Nephron (organoid): ENCODE measurements around the gene TSPAN8.

Experiments used
- H3K27ac Mint-ChIP-seq, 3 experiments: 2 replicates each; pipeline ENCODE4 v1.8.0; 2020; ENCODE audit warnings: mixed read lengths in 3 of 3, mild to moderate bottlenecking in 2 of 3, moderate library complexity in 1 of 3
- H3K27me3 Mint-ChIP-seq: 2 replicates; pipeline ENCODE4 v1.8.0; 2021; ENCODE audit warnings: low read depth, mild to moderate bottlenecking, moderate library complexity, mixed read lengths
- H3K36me3 Mint-ChIP-seq: 2 replicates; pipeline ENCODE4 v1.8.0; 2020; ENCODE audit warnings: low read depth, mixed read lengths
- H3K4me1 Mint-ChIP-seq: 2 replicates; pipeline ENCODE4 v1.8.0; 2020; ENCODE audit warnings: mixed read lengths
- H3K4me3 Mint-ChIP-seq, 3 experiments: 2 replicates each; pipeline ENCODE4 v1.8.0; 2020; ENCODE audit warnings: mild to moderate bottlenecking in 3 of 3, mixed read lengths in 3 of 3, moderate library complexity in 2 of 3
- H3K9me3 Mint-ChIP-seq: 2 replicates; pipeline ENCODE4 v1.8.0; 2020; ENCODE audit warnings: mixed read lengths
- CTCF ChIP-seq, 3 experiments: fragments of 200-600 bp; sonication (generic); IDR thresholded peaks; one replicate each; pipeline ENCODE4 v1.5.0; 2021; ENCODE audit warnings: antibody characterized with exemption in 3 of 3; ENCODE audit not compliant: unreplicated experiment in 3 of 3

Gene TSPAN8

GRCh38 chr12:71183018-71183417 lies 25.2 kb upstream of the TSPAN8 start:
- Mint-ChIP-seq H3K36me3 (no peaks in the 10 kb centered on the region), H3K27ac (no peak overlapping the region), H3K27me3 (no peaks in the 10 kb centered on the region), H3K9me3 (peaks cover 12% of the 10 kb centered on the region), H3K4me1 (no peaks in the 10 kb centered on the region), H3K4me3 (no peak overlapping the region)
- TF ChIP-seq CTCF (IDR thresholded peaks at IDR 0.05; ENCODE audit: unreplicated experiment in 3 of 3), result no peak

GRCh38 chr12:71178162-71178561 lies 20.4 kb upstream of the TSPAN8 start:
- Mint-ChIP-seq H3K9me3 (peaks cover 5% of the 10 kb centered on the region), H3K27me3 (no peaks in the 10 kb centered on the region), H3K4me1 (peaks cover 5% of the 10 kb centered on the region), H3K36me3 (no peaks in the 10 kb centered on the region), H3K27ac (no peak overlapping the region), H3K4me3 (no peak overlapping the region)
- no peak for TF ChIP-seq CTCF (IDR thresholded peaks at IDR 0.05; ENCODE audit: unreplicated experiment in 3 of 3)

- no peak for TF ChIP-seq CTCF (IDR thresholded peaks at IDR 0.05; ENCODE audit: unreplicated experiment in 3 of 3)
- Mint-ChIP-seq H3K9me3 (peaks cover 3% of the 10 kb centered on the region), H3K4me3 (no peak overlapping the region), H3K27ac (peak overlapping the region in 1 of 3 experiments; percentile 35), H3K27me3 (no peaks in the 10 kb centered on the region), H3K36me3 (no peaks in the 10 kb centered on the region), H3K4me1 (peaks cover 5% of the 10 kb centered on the region)
Measured at GRCh38 chr12:71174825-71175224, 17.0 kb upstream of the TSPAN8 start.

- no peak for TF ChIP-seq CTCF (IDR thresholded peaks at IDR 0.05; ENCODE audit: unreplicated experiment in 3 of 3)
- Mint-ChIP-seq H3K9me3 (no peaks in the 10 kb centered on the region), H3K4me1 (peaks cover 5% of the 10 kb centered on the region), H3K36me3 (no peaks in the 10 kb centered on the region), H3K27me3 (no peaks in the 10 kb centered on the region), H3K27ac (peak overlapping the region in 1 of 3 experiments; percentile 58), H3K4me3 (no peak overlapping the region)
Measured at GRCh38 chr12:71174146-71174545, 16.3 kb upstream of the TSPAN8 start.

- Mint-ChIP-seq H3K27ac (no peak overlapping the region), H3K36me3 (no peaks in the 10 kb centered on the region), H3K9me3 (peaks cover 13% of the 10 kb centered on the region), H3K4me1 (peaks cover 5% of the 10 kb centered on the region), H3K4me3 (no peak overlapping the region), H3K27me3 (no peaks in the 10 kb centered on the region)
- TF ChIP-seq CTCF (IDR thresholded peaks at IDR 0.05; ENCODE audit: unreplicated experiment in 3 of 3), result no peak
Measured at GRCh38 chr12:71170456-71170855, 12.7 kb upstream of the TSPAN8 start.

GRCh38 chr12:71169286-71169685 lies 11.5 kb upstream of the TSPAN8 start:
- peaks cover 13% of the 10 kb centered on the region for H3K9me3 Mint-ChIP-seq
- H3K4me1 Mint-ChIP-seq, result peaks cover 13% of the 10 kb centered on the region
- no peaks in the 10 kb centered on the region for H3K36me3 Mint-ChIP-seq
- no peak for TF ChIP-seq CTCF (IDR thresholded peaks at IDR 0.05; ENCODE audit: unreplicated experiment in 3 of 3)
- no peak overlapping the region for H3K4me3 Mint-ChIP-seq
- no peak overlapping the region for H3K27ac Mint-ChIP-seq
- H3K27me3 Mint-ChIP-seq, result no peaks in the 10 kb centered on the region
